ENCODE measurements around the gene MAPKBP1.

DNA sequence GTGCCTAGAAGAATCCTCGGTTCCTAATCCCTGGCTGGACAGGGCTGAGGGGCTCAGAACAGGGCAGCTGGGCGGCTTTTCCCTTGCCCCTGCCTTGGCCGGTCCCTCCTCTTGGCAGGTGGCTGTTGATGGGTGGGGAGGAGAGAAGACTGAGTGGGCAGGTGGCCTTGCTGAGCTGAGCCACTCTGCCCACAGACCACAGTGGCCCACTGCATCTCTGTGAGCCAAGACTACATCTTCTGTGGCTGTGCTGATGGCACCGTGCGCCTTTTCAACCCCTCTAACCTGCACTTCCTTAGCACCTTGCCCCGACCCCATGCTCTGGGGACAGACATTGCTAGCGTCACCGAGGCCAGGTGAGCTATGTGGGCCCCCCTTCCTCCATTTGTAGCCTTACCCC is 39.1 kb downstream of the MAPKBP1 start:
- TF ChIP-seq, protein P1, sequence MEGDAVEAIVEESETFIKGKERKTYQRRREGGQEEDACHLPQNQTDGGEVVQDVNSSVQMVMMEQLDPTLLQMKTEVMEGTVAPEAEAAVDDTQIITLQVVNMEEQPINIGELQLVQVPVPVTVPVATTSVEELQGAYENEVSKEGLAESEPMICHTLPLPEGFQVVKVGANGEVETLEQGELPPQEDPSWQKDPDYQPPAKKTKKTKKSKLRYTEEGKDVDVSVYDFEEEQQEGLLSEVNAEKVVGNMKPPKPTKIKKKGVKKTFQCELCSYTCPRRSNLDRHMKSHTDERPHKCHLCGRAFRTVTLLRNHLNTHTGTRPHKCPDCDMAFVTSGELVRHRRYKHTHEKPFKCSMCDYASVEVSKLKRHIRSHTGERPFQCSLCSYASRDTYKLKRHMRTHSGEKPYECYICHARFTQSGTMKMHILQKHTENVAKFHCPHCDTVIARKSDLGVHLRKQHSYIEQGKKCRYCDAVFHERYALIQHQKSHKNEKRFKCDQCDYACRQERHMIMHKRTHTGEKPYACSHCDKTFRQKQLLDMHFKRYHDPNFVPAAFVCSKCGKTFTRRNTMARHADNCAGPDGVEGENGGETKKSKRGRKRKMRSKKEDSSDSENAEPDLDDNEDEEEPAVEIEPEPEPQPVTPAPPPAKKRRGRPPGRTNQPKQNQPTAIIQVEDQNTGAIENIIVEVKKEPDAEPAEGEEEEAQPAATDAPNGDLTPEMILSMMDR (IDR thresholded peaks at IDR 0.05): no peak
- no peak for TF ChIP-seq POLR2AphosphoS5 (IDR thresholded peaks at IDR 0.05)
- TF ChIP-seq POLR2A (IDR thresholded peaks at IDR 0.05; ENCODE audit: low read depth): no peak
- no peak for TF ChIP-seq EP300 (IDR thresholded peaks at IDR 0.05)

Data from esophagus muscularis mucosa (tissue), 4 donors.